OCI-LY1 (cell line): ENCODE data around the gene FAM240A.

ENCODE experiments used
- H2AFZ ChIP-seq: fragments of 200-600 bp; sonication (generic), shearing (Covaris generic); 2 replicates; pipeline ENCODE4 v1.6.0; 2014; ENCODE audit warnings: antibody characterized with exemption, mild to moderate bottlenecking, low read length
- H3F3A ChIP-seq: fragments of 200-600 bp; sonication (generic), shearing (Covaris generic); 2 replicates; pipeline ENCODE4 v1.6.0; 2014; ENCODE audit warnings: mild to moderate bottlenecking, antibody characterized with exemption, low read length, moderate library complexity; ENCODE audit not compliant: insufficient read depth
- H3K27ac ChIP-seq: fragments of 200-600 bp; sonication (generic); 2 replicates; pipeline ENCODE4 v1.5.1; 2014; ENCODE audit warnings: low read length, mixed run types, mild to moderate bottlenecking, low read depth; ENCODE audit not compliant: poor library complexity, severe bottlenecking
- H3K27me3 ChIP-seq: fragments of 200-600 bp; sonication (generic); 2 replicates; pipeline ENCODE4 v1.6.0; 2014; ENCODE audit warnings: antibody characterized with exemption, mild to moderate bottlenecking, low read length, moderate library complexity; ENCODE audit not compliant: insufficient read depth
- H3K36me3 ChIP-seq: fragments of 200-600 bp; sonication (generic); 2 replicates; pipeline ENCODE4 v1.6.1; 2014; ENCODE audit warnings: mild to moderate bottlenecking, antibody characterized with exemption, low read length, moderate library complexity, mixed read lengths; ENCODE audit not compliant: insufficient read depth
- H3K4me1 ChIP-seq: fragments of 200-600 bp; sonication (generic); 2 replicates; pipeline ENCODE4 v1.5.1; 2014; ENCODE audit warnings: mild to moderate bottlenecking, low read length, moderate library complexity; ENCODE audit not compliant: insufficient read depth, severe bottlenecking
- H3K4me2 ChIP-seq: fragments of 200-600 bp; sonication (generic), shearing (Covaris generic); 2 replicates; pipeline ENCODE4 v1.6.1; 2014; ENCODE audit warnings: low read length
- H3K4me3 ChIP-seq: fragments of 200-600 bp; sonication (generic); 2 replicates; pipeline ENCODE4 v1.5.1; 2014; ENCODE audit warnings: low read length, low read depth, mild to moderate bottlenecking, mixed read lengths; ENCODE audit not compliant: poor library complexity, severe bottlenecking
- H3K79me2 ChIP-seq: fragments of 200-600 bp; shearing (Covaris generic); 2 replicates; pipeline ENCODE4 v1.6.1; 2016; ENCODE audit warnings: mixed run types, low read length, mixed read lengths; ENCODE audit not compliant: insufficient read depth
- H3K9ac ChIP-seq: fragments of 200-600 bp; sonication (generic), shearing (Covaris generic); 2 replicates; pipeline ENCODE4 v1.6.1; 2014; ENCODE audit warnings: mild to moderate bottlenecking, low read length, mixed read lengths
- H3K9me2 ChIP-seq: fragments of 200-600 bp; sonication (generic), shearing (Covaris generic); 2 replicates; pipeline ENCODE4 v1.6.1; 2014; ENCODE audit warnings: low read depth, mild to moderate bottlenecking, low read length, mixed read lengths
- H3K9me3 ChIP-seq: fragments of 200-600 bp; shearing (Covaris generic); 2 replicates; pipeline ENCODE4 v1.6.1; 2014; ENCODE audit warnings: low read length, mixed read lengths
- H4K20me1 ChIP-seq: fragments of 200-600 bp; sonication (generic), shearing (Covaris generic); 2 replicates; pipeline ENCODE4 v1.6.0; 2016; ENCODE audit warnings: mild to moderate bottlenecking, low read length; ENCODE audit not compliant: insufficient read depth
- EZH2 ChIP-seq: fragments of 200-600 bp; sonication (generic), shearing (Covaris generic); IDR thresholded peaks from 2 replicates; pipeline ENCODE4 v1.8.0; 2017; ENCODE audit warnings: borderline replicate concordance, mixed run types, mild to moderate bottlenecking, antibody characterized with exemption, low read length, moderate library complexity, mixed read lengths
- TF ChIP-seq, protein P1 (sequence below): fragments of 200-600 bp; sonication (generic), shearing (Covaris generic); IDR thresholded peaks from 2 replicates; pipeline ENCODE4 v1.5.1; 2017; ENCODE audit warnings: mild to moderate bottlenecking, antibody characterized with exemption, low read length, moderate library complexity, mixed read lengths

Gene FAM240A

DNA sequence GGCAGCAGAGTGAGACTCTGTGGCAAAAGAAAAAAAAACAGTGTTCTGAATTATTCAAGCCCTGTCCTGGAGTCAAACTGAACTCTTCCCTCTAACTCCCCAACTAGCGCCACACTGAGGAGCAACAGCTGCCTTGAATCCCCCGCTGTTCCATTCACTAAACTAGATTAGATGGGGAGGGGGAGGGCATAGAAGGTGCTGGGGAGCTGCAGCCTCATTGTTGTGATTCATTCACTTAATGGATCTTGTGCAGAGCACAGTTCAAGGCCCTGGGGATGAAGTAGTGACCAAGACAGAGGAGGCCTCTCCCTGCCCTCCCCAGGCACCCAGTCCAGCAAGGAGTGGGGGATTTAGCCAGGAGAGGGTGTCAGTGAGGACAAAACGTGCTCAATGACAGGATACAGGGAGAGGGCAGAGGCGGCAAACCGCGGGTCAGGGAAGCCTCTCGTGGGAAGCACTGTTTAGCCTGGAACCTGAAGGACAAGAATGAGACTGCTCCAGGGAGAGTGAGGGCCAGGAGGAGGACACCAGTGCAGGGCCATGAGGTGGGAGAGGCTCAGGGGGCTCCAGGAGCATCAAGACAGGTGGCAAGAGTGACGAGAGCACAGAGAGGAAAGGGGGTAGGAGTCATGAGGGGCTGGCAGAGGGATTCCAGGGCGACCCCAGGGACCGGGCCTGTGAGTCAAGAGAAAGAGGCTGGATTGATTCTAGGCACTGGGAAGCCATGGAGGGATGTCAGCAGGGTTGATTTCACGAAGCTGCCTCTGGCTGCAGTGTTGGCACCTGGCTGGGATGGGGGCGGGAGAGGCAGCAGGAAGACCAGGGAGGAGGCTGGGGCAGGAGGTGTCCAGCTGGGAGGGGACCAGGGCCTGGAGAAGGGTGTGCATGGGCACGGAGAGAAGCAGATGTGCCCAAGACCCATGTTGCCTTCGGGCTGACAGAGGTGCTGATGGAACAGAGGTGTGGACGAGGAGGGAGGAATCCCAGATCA lies 49.7 kb downstream of the FAM240A start:
- no peak overlapping the region for H3K9ac ChIP-seq
- H3K27ac ChIP-seq, result no peak overlapping the region
- H4K20me1 ChIP-seq, result no peaks in the 10 kb centered on the region
- no peaks in the 10 kb centered on the region for H3F3A ChIP-seq
- no peak overlapping the region for H3K4me2 ChIP-seq
- H3K79me2 ChIP-seq, result no peaks in the 10 kb centered on the region
- no peaks in the 10 kb centered on the region for H3K9me2 ChIP-seq
- no peak overlapping the region for H2AFZ ChIP-seq
- no peak for TF ChIP-seq EZH2
- TF ChIP-seq, protein P1, sequence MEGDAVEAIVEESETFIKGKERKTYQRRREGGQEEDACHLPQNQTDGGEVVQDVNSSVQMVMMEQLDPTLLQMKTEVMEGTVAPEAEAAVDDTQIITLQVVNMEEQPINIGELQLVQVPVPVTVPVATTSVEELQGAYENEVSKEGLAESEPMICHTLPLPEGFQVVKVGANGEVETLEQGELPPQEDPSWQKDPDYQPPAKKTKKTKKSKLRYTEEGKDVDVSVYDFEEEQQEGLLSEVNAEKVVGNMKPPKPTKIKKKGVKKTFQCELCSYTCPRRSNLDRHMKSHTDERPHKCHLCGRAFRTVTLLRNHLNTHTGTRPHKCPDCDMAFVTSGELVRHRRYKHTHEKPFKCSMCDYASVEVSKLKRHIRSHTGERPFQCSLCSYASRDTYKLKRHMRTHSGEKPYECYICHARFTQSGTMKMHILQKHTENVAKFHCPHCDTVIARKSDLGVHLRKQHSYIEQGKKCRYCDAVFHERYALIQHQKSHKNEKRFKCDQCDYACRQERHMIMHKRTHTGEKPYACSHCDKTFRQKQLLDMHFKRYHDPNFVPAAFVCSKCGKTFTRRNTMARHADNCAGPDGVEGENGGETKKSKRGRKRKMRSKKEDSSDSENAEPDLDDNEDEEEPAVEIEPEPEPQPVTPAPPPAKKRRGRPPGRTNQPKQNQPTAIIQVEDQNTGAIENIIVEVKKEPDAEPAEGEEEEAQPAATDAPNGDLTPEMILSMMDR, result no peak
- no peaks in the 10 kb centered on the region for H3K27me3 ChIP-seq
- no peaks in the 10 kb centered on the region for H3K36me3 ChIP-seq
- no peaks in the 10 kb centered on the region for H3K4me1 ChIP-seq
- H3K4me3 ChIP-seq, result no peak overlapping the region
- no peaks in the 10 kb centered on the region for H3K9me3 ChIP-seq

DNA sequence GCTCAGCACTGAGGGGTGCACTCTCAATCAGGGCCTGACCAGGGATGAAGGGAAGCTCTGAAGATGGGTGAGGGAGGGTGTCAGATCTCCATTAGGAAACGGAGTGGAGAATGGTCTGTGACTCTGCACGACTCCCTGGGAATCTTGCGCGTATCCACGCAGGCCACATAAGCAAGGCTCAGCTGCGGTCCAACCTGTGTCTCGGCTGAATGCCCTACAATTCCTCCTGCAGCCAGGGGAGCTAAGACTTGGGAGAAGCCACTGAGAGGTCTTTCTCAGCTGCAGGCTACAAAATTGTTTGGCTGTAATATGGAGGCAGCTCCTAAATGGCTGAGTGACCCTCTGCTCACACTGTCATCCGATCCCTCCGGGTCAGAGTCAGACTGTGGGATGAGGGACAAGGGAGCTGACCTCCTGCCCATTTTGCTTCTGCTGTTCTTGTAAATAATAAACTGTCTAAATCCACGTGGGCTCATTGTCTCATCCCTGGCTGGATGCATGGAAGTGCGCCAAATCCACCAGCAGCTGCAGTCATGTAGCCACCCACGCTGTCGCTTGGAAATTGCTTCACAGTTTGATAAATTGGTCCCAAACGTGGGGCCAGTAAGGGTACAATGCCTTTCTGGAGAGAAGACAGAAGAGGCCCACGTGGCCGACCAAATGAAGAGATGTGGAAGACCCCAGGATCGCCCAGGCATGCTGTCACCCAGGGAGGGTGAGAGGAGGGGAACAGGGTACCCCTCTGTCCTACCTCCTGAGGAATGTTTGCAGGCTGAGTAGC lies 50.6 kb downstream of the FAM240A start:
- Histone ChIP-seq H3K27ac (no peak overlapping the region), H3K9me2 (no peaks in the 10 kb centered on the region), H3K36me3 (no peaks in the 10 kb centered on the region)

DNA sequence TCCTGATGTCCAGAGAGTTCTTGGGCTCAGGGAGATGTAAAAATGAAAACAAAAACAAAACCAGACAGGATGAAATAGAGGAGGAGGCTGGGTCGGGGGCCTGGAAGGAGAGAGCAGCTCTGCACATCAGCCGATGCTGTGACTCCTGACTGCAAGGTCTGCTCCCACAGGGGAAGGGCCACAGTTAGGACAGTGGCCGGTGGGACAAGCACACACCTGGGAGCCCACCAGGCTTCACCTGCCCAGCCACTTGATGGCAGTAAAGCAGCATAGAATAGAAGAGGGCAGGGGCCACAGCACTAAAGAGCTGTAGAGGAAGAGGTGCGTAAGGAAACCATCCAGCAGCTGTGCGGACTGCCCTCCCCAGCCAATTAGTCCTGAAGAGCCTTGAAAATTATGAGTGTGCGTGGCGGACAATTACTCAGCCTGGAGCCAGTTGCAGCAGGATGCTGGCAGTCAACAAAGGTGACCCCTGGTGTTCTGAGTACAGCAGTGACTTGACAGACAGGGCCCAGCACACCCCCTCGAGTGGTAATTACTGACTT lies 51.3 kb downstream of the FAM240A start:
- Histone ChIP-seq H3K4me1 (no peaks in the 10 kb centered on the region), H3K4me2 (no peak overlapping the region), H3K9me3 (no peaks in the 10 kb centered on the region), H3K27me3 (no peaks in the 10 kb centered on the region), H4K20me1 (no peaks in the 10 kb centered on the region), H3K9ac (no peak overlapping the region), H3K9me2 (no peaks in the 10 kb centered on the region), H2AFZ (no peak overlapping the region), H3K4me3 (no peak overlapping the region), H3K36me3 (no peaks in the 10 kb centered on the region), H3K27ac (no peak overlapping the region), H3K79me2 (no peaks in the 10 kb centered on the region), H3F3A (no peaks in the 10 kb centered on the region)
- TF ChIP-seq, protein P1, result peak; percentile 23; the same call in 1 of the 2 replicates
- no peak for TF ChIP-seq EZH2

More for the DNA sequence above, 50.6 kb downstream of the FAM240A start:
- Histone ChIP-seq H3K9me3 (no peaks in the 10 kb centered on the region), H4K20me1 (no peaks in the 10 kb centered on the region), H3K79me2 (no peaks in the 10 kb centered on the region), H3K9ac (no peak overlapping the region), H3F3A (no peaks in the 10 kb centered on the region), H3K4me1 (no peaks in the 10 kb centered on the region), H2AFZ (no peak overlapping the region), H3K4me2 (no peak overlapping the region), H3K4me3 (no peak overlapping the region), H3K27me3 (no peaks in the 10 kb centered on the region)
- TF ChIP-seq EZH2, result no peak
- TF ChIP-seq, protein P1, result no peak
